Smooth muscle cell (in vitro differentiated cells): ENCODE data around the gene NCCRP1. TPM values are rescaled to one million over a fixed set of nuclear protein-coding genes. Genes with fewer than 3 reads are reported as not detected.

Experiments used
- DNase-seq: peaks from one replicate; lab custom pipeline; 2025; ENCODE audit not compliant: unreplicated experiment; lab: John Stamatoyannopoulos, UW
- H2AFZ ChIP-seq: fragments of 200-600 bp; sonication (generic); 2 replicates; pipeline ENCODE4 v1.6.0; 2016; ENCODE audit warnings: antibody characterized with exemption, low read depth, mild to moderate bottlenecking
- H3F3A ChIP-seq: fragments of 200-600 bp; sonication (generic); 2 replicates; pipeline ENCODE4 v1.6.0; 2017; ENCODE audit warnings: antibody characterized with exemption, low read depth
- H3K27ac ChIP-seq: fragments of 200-600 bp; sonication (generic); 2 replicates; pipeline ENCODE4 v1.5.1; 2016; ENCODE audit warnings: low read depth, mild to moderate bottlenecking
- H3K27me3 ChIP-seq: fragments of 200-600 bp; sonication (generic); 2 replicates; pipeline ENCODE4 v1.6.1; 2016; ENCODE audit warnings: low read depth, mild to moderate bottlenecking
- H3K36me3 ChIP-seq: fragments of 200-600 bp; sonication (generic); 2 replicates; pipeline ENCODE4 v1.5.1; 2016; ENCODE audit warnings: low read depth
- H3K4me1 ChIP-seq: fragments of 200-600 bp; sonication (generic); 2 replicates; pipeline ENCODE4 v1.5.1; 2016; ENCODE audit warnings: low read depth
- H3K4me2 ChIP-seq: fragments of 200-600 bp; sonication (generic); 2 replicates; pipeline ENCODE4 v1.6.0; 2016; ENCODE audit warnings: mild to moderate bottlenecking
- H3K4me3 ChIP-seq: fragments of 200-600 bp; sonication (generic); 2 replicates; pipeline ENCODE4 v1.5.1; 2016; ENCODE audit warnings: mild to moderate bottlenecking
- H3K79me2 ChIP-seq: fragments of 200-600 bp; sonication (generic); 2 replicates; pipeline ENCODE4 v1.6.0; 2016; ENCODE audit warnings: low read depth, mild to moderate bottlenecking
- H3K9ac ChIP-seq: fragments of 200-600 bp; sonication (generic); 2 replicates; pipeline ENCODE4 v1.6.0; 2016; ENCODE audit warnings: low read depth
- H3K9me3 ChIP-seq: fragments of 200-600 bp; sonication (generic); replicated peaks from 2 replicates; pipeline ENCODE4 v1.5.1; 2016; ENCODE audit warnings: low read depth
- H4K20me1 ChIP-seq: fragments of 200-600 bp; sonication (generic); 2 replicates; pipeline ENCODE4 v1.6.0; 2016; ENCODE audit warnings: low read depth
- CTCF ChIP-seq: fragments of 200-600 bp; sonication (generic); IDR thresholded peaks from 2 replicates; pipeline ENCODE4 v1.5.1; 2017; ENCODE audit warnings: borderline replicate concordance, mild to moderate bottlenecking, antibody characterized with exemption; ENCODE audit not compliant: insufficient read depth, poor library complexity, severe bottlenecking
- WGBS: methylation state at CpG from one replicate; pipeline ENCODE4 v1.1.7; 2016; ENCODE audit warnings: low lambda C conversion rate; 5-methylcytosine and 5-hydroxymethylcytosine counted together
- polyA plus RNA-seq: library from polyadenylated mRNA; unstranded; fragments of >200 nt; fragmentation: Nextera tagmentation; extraction: Ambion mirVana; gene quantifications from 2 replicates; pipeline ENCODE4 v1.2.1, GENCODE V29; 2016
- total RNA-seq: library from RNA; depleted of rRNA; stranded (reverse); fragments of >200 nt; gene quantifications from 2 replicates; pipeline ENCODE4 v1.2.3, GENCODE V29; 2014

Gene NCCRP1
- total and polyA plus RNA-seq, 2 experiments from 2014 or later, result 1.5 to 4.0 TPM

- WGBS, result 94% methylated on average over 21 of the region's 21 CpGs
- H4K20me1 ChIP-seq, result no peaks in the 10 kb centered on the region
- H3K79me2 ChIP-seq, result no peaks in the 10 kb centered on the region
- no peaks in the 10 kb centered on the region for H3F3A ChIP-seq
- no peaks in the 10 kb centered on the region for H3K9me3 ChIP-seq
- H3K27me3 ChIP-seq, result no peaks in the 10 kb centered on the region
- H3K4me1 ChIP-seq, result no peaks in the 10 kb centered on the region
- no peak overlapping the region for H3K4me2 ChIP-seq
- DNase-seq, result no peak
- TF ChIP-seq CTCF, result no peak
- H3K9ac ChIP-seq, result no peak overlapping the region
- no peaks in the 10 kb centered on the region for H3K36me3 ChIP-seq
- no peak overlapping the region for H3K4me3 ChIP-seq
- H2AFZ ChIP-seq, result no peak overlapping the region
- no peak overlapping the region for H3K27ac ChIP-seq
Observed at GRCh38 chr19:39181500-39182173, 15.1 kb upstream of the NCCRP1 start.

DNA sequence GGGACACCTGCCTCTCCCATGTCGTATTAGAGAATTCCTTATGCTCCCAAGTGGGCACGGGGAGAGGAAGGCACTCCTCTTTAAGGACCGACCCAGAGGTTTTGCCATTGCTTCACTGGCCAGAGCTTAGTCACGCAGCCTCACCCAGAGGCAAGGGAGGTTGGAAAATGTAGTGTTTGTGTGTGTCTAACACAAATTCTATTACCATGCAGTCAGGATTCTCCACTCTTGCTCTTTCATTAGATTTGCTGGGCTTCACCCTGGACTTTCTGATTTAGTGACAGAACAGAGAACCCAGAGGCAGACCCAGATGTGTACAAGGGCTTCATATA lies 14.6 kb upstream of the NCCRP1 start:
- no peaks in the 10 kb centered on the region for H3K9me3 ChIP-seq
- H3K4me1 ChIP-seq, result no peaks in the 10 kb centered on the region
- H3K4me2 ChIP-seq, result no peak overlapping the region
- no peaks in the 10 kb centered on the region for H3F3A ChIP-seq
- H4K20me1 ChIP-seq, result no peaks in the 10 kb centered on the region
- H3K27ac ChIP-seq, result no peak overlapping the region
- 89% methylated on average over 4 of the region's 4 CpGs for whole genome bisulfite sequencing
- no peaks in the 10 kb centered on the region for H3K27me3 ChIP-seq
- DNase-seq, result no peak
- no peak overlapping the region for H3K9ac ChIP-seq
- no peaks in the 10 kb centered on the region for H3K79me2 ChIP-seq
- no peak for TF ChIP-seq CTCF
- no peak overlapping the region for H3K4me3 ChIP-seq
- no peak overlapping the region for H2AFZ ChIP-seq
- no peaks in the 10 kb centered on the region for H3K36me3 ChIP-seq

DNA sequence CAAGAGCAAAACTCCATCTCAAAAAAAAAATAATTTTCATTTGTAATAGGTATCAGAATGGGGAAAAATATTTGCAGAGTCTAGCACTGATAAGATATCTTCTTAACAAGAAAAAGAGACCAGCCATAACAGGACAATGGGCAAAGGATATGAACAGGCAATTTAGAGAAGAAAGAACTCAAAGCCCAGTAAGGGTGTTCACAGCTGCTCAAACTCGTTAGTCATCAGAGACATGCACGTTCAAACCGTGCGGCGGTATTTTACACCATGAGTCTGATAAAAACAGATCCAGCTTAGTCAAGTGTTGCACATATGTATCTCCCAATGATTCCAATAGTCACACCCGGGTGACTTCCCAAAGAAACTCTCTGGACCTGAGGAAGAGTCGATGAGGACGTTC lies 13.7 kb upstream of the NCCRP1 start:
- H2AFZ ChIP-seq, result no peak overlapping the region
- H3K9me3 ChIP-seq, result no peaks in the 10 kb centered on the region
- WGBS, result 76% methylated on average over 8 of the region's 8 CpGs
- no peaks in the 10 kb centered on the region for H3K4me1 ChIP-seq
- no peak overlapping the region for H3K9ac ChIP-seq
- H3K4me3 ChIP-seq, result no peak overlapping the region
- H3K36me3 ChIP-seq, result no peaks in the 10 kb centered on the region
- no peaks in the 10 kb centered on the region for H3K79me2 ChIP-seq
- no peak overlapping the region for H3K27ac ChIP-seq
- no peaks in the 10 kb centered on the region for H4K20me1 ChIP-seq
- DNase-seq, result no peak
- no peak for TF ChIP-seq CTCF
- no peaks in the 10 kb centered on the region for H3K27me3 ChIP-seq
- H3F3A ChIP-seq, result no peaks in the 10 kb centered on the region
- H3K4me2 ChIP-seq, result no peak overlapping the region

DNA sequence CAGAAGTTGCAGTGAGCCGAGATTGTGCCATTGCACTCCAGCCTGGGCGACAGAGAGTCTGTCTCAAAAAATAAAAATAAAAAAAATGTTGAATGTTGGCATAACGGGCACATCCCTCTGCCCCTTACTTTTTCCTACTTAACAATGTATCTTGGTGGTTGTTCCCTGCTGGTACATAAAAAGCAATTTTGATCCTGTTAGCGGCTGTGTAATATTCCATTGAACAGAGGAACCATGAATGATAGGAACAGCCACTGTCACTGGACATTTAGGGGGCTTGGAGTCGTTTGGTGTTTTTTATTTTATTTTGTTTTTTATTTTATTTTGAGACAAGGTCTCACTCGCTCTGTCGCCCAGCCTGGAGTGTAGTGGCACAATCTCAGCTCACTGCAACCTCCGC lies 10.4 kb upstream of the NCCRP1 start:
- no peaks in the 10 kb centered on the region for H3K9me3 ChIP-seq
- 94% methylated on average over 8 of the region's 8 CpGs for WGBS

More for the DNA sequence above, 10.4 kb upstream of the NCCRP1 start:
- no peaks in the 10 kb centered on the region for H3K79me2 ChIP-seq
- no peak overlapping the region for H3K9ac ChIP-seq
- H3K36me3 ChIP-seq, result no peaks in the 10 kb centered on the region
- no peak for TF ChIP-seq CTCF
- H3K27ac ChIP-seq, result no peak overlapping the region
- H3K4me1 ChIP-seq, result no peaks in the 10 kb centered on the region
- DNase-seq, result no peak
- no peaks in the 10 kb centered on the region for H4K20me1 ChIP-seq
- no peak overlapping the region for H2AFZ ChIP-seq
- H3F3A ChIP-seq, result no peaks in the 10 kb centered on the region
- H3K4me2 ChIP-seq, result no peak overlapping the region
- H3K4me3 ChIP-seq, result no peak overlapping the region
- no peaks in the 10 kb centered on the region for H3K27me3 ChIP-seq
